B cell (primary cell): ENCODE data around the gene LITAFD.

Experiments
- EZH2 ChIP-seq: IDR thresholded peaks from 2 replicates; pipeline ENCODE4 v1.6.1; 2012; ENCODE audit warnings: borderline replicate concordance, low read depth, mild to moderate bottlenecking, moderate library complexity, low read length; ENCODE audit not compliant: insufficient read depth, poor library complexity, severe bottlenecking
- TF ChIP-seq, protein P1 (sequence below): fragments of 200-600 bp; IDR thresholded peaks from one replicate; pipeline ENCODE4 v1.8.0; 2022; ENCODE audit warnings: antibody characterized with exemption, mild to moderate bottlenecking

DNA sequence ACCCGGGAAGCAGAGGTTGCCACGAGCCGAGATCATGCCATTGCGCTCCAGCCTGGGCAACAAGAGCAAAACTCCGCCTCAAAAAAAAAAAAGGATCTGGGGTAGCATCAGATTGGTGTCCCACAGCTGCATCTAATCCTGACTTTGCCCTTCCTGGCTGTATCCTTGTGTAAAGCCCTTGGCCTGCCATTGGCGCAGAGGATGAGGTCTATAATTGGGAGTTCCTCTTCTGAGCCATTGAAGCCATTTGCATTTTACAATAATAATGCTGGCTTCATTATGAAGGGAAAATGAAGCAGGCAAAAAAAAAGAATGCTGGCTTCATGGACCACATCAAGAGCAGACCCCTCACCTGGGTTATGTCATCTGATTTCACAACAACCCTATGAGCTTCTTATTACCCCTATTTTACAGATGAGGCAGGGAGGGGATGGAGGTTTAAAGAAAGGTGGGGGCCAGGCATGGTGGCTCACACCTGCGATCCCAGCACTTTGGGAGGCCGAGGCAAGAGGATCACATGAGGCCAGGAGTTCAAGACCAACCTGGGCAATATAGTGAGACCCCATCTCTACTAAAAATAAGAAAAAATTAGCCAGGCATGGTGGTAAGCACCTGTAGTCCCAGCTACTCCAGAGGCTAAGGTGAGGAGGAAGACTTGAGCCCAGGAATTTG lies 1.2 kb upstream of the LITAFD start:
- TF ChIP-seq, protein P1, sequence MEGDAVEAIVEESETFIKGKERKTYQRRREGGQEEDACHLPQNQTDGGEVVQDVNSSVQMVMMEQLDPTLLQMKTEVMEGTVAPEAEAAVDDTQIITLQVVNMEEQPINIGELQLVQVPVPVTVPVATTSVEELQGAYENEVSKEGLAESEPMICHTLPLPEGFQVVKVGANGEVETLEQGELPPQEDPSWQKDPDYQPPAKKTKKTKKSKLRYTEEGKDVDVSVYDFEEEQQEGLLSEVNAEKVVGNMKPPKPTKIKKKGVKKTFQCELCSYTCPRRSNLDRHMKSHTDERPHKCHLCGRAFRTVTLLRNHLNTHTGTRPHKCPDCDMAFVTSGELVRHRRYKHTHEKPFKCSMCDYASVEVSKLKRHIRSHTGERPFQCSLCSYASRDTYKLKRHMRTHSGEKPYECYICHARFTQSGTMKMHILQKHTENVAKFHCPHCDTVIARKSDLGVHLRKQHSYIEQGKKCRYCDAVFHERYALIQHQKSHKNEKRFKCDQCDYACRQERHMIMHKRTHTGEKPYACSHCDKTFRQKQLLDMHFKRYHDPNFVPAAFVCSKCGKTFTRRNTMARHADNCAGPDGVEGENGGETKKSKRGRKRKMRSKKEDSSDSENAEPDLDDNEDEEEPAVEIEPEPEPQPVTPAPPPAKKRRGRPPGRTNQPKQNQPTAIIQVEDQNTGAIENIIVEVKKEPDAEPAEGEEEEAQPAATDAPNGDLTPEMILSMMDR = no peak
- TF ChIP-seq EZH2 = no peak
